Dermis blood vessel endothelial cell (primary cell): ENCODE data around the gene ERP29. TPM values are rescaled to one million over a fixed set of nuclear protein-coding genes. Genes with fewer than 3 reads are reported as not detected.
"Not testable (repeated sequence)": the region's sequence is repeated elsewhere in the genome, so short reads cannot be mapped to it uniquely, and the experiment has no call there.

Experiments used
- DNase-seq: peaks from one replicate; pipeline ENCODE4 v3.0.0; 2010
- total RNA-seq: library from RNA; depleted of rRNA; stranded (reverse); fragments of >200 nt; gene quantifications from 2 replicates; pipeline ENCODE4 v1.2.3, GENCODE V29; 2014

ERP29 gene
- total RNA-seq, 1 donor from 2014 or later = 92.7 TPM

DNA sequence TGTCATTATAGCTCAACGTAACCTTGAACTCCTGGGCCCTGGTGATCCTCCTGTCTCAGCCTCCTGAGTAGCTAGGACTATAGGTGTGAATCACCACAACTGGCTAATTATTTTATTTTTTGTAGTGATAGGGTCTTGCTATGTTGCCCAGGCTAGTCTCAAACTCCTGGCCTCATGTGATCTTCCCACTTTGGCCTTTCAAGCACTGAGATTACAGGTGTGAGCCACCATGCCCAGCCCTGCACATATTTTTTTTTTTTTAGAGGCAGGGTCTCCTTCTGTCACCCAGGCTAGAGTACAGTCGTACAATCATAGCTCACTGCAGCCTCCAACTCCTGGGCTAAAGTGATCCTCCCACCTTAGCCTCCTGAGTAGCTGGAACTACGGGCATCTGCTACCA lies 9.2 kb upstream of the ERP29 start:
- DNase-seq = no peak

DNA sequence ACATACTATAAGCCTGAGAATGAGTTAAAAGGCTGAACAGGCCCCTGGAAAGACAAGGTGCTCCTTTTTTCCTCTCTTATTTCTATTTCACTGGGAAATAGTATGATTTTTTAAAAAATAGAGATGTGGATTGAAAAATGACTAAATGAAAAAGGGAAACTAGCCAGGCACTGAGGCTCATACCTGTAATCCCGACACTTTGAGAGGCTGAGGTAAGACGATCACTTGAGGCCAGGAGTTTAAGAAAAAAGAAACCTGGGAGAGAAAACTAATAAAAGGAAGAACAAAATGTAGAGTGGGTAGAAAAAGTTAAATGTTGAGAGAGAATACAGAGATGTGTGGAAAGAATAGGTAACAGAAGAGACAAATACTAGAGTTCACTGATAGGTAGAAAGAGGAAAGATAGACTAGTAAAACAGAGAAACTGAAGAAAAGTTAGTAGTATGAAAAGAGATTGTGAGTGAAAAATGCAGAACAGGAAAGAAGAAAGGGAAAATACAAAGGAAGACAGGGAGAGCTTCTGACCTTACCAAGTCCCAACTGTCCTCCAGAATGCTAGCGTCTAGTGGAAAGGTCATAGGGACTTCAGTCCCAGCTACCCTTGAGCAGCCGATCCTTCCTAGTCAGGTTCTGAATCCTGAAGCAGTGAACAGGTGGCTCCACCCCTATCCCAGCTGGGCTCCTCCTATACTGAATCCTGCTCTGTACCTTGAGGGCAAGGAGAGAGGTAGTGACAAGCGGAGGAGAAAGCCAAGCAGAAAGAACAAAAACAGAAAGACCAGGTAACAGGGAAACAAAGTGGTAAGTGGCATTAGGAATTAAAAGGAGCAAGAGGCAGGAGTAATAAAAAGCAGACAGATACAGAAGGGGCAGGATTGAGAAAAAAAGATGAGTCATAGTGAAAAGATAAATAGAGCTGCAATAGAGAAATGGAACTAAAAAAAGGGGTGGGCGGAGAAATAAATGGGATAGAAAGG lies 7.5 kb upstream of the ERP29 start:
- DNase-seq = no peak

DNA sequence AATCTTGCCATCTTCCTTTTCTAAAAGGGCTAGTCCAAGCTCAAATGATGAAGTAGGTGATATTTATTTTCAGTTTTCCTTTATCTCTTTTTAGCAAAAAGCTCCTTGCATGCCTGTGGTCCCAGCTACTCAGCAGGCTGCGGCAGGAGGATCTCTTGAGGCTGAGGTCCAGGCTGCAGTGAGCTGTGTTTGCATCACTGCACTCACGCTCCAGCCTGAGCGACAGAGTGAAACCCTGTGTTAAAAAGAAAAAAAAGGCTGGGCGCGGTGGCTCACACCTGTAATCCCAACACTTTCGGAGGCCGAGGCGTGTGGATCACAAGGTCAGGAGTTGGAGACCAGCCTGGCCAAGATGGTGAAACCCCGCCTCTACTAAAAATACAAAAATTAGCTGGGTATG lies 5.3 kb upstream of the ERP29 start:
- no peak for DNase-seq

DNA sequence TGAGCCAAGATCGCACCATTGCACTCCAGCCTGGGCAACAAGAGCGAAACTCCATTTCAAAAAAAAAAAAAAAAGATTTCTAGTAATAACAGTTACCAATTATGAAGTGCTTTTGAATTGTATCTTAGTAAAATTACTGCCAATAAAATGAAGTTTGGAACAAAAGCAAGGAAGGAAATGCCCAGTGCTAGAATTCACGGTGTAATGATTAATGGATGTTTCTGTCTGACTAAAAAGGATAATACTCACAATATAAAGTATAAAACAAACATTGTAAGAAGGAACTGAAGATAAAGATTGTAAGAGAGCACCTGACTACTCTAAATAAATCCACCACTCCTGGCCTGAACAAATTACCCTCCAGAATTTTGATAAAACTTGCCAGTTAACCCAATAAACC lies 4.3 kb upstream of the ERP29 start:
- peak; percentile 54 for DNase-seq

DNA sequence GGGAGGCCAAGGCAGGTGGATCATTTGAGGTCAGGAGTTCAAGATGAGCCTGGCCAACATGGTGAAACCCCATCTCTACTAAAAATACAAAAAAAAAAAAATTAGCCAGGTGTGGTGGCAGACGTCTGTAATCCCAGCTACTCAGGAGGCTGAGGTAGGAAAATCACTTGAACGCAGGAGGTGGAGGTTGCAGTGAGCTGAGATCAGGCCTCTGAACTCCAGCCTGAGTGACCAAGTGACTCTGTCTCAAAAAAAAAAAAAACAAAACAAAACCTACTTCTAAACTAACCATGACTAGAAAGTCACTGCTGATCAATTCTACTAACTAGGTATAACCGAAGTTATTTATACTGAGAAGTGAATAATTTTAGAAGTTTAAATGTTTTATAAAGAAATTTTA lies 3.6 kb upstream of the ERP29 start:
- not testable (repeated sequence) for DNase-seq

DNA sequence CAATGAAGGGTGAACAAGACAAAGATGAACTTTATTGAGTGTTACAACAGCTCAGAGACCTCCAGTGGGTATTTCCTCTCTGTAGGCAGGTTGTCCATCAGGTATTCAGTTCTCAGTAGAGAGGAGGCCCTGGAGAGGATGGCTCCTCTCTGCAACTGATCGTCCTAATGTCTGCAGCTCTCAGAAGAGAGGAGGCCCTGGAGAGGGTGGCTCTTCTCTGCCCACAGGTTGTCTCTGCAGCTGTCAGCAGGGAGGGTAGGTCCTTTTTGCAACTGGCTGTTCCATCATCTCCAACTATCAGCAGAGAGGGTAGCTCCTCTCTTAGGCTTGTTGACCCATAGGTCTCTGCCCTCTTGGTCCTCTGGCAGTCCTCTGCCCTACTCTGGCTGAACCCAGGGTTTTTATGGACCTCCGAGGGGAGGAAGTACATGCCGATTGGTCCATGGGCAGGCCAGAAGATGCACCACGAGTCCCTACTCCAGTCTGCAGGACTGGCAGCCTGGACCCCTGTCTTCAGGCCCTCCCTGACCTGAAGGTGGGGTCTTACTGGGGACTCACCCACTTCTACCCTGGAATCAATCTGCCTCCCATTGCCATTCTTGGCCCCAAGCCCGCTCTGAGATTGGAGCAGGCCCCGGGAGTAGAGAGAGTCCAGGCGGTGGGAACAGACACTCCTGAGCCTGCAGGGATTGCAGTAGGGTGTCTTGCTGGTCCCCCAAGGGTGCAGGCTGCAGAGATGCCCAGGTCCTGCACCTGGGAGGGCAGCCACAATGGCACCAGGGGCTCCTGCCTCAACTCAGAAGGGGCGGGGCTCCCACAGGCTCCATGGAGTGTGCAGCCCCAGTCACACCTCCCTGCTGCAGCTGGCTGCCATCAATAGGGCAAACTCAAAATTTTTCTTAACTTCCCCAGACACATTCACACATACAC lies 2.5 kb upstream of the ERP29 start:
- DNase-seq = no peak

DNA sequence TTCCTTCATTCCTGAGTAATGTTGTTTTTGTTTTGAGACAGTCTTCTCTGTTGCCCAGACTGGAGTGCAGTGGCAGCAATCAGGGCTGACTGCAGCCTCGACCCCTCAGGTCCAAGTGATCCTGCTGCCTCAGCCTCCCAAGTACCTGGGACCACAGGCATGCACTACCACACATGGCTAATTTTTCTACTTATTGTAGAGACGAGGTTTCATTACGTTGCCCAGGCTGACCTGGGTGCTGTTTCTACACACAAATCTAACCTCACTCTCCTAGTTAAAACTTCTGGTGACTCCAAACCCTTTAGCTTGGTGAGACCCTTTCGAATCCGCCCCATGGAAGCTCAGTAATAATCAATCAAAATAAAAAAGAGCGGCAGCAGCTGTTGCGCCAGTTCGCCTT lies 1.5 kb upstream of the ERP29 start:
- no peak for DNase-seq

DNA sequence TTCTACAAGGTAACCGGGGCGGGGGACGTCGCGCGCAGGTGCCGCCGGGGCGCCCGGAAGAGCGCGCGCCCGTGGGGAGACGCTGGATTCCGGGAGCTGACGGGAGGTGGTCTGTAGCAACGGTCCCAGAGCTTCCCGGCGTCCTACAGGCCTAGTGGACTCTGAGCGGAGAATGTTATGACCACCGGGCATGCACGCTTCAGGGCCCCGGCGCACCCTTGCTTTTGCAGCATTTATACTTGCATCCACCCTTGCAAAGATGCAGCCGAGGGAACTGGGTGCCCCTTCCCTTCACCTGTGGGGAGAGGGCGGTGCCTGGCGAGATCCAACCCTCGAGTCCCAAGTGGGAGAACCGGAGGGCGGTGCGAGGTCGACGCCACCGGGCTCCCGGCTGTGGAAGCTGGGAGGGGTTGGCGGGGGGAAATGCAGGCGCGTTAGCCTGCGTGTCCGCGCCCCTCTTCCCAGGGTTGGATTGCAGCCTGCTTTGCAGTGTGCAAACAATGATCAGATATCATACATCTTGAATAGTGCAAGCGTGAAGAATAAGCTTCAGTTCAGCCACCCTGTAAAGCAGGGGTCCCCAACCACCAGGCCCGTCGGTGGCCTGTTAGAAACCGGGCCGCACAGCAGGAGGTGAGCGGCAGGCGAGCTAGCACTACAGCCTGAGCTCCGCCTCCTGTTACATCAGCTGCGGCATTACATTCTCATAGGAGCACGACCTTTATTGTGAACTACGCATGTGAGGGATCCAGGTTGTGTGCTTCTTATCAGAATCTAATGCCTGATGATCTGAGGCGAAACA lies 576 bp downstream of the ERP29 start:
- peak; percentile 90 for DNase-seq

DNA sequence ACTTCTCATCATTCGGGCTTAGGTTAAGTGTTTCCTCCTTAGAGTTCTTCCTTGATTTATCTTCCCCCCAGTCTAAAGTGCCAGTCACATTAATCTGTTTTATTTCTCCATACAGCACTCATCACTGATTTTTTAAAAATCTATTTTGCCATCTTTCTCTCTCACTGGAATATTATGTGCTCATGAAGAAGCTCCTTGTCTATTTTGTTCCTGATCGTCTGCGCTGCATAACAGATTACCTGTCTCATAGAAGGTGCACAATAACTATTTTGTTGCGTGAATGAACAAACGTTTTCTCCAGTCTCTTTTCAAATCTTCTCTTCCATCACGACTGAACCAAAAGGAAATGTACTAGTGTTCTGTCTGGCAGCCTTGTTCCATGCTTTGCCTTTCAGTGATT lies 2.7 kb downstream of the ERP29 start:
- no peak for DNase-seq

DNA sequence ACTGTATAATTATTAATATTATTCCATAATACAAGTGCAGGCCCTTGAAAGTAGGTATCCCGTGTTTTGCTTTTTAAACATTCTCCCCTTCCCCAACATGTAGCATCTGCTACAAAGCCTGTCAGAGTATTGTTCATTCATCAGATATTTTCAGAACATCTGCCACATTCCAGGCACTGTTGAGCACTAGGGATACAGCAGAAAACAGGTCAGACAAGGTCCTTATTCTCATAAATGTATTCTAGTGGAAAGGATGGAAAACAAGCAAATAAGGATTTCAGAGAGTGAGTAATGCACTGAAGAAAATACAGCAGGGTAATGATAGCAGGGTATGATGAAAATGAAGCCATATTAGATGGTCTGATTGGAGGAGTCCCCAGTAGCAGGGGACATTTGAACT lies 3.8 kb downstream of the ERP29 start:
- DNase-seq = no peak

DNA sequence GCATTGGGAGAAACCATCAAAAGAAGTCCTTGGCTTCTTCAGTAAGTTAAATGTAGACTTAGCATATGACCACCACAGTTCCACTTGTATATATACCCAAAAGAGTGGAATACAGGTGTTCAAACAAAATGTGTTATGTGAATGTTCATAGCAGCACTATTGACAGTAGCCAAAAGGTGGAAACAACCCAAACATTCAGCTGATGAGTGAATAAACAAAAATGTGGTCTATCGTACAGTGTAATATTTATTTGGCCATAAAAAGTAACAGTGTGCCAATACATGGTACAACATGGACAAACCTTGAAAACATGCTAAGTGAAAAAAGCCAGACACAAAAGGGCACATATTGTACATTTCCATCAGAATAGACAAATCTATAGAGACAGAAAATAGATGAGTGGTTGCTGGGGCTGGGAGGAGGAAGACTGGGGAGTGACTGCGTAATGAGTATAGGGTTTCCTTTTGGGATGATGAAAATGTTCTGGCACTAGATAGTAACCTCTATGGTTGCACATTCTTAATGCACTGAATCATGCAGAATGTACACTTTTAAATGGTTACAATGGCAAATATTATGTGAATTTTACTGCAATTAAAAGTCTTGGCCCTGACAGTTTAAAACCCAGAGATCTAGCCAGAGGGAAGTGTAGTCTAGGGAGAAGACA lies 5.5 kb downstream of the ERP29 start:
- DNase-seq = peak; percentile 30

DNA sequence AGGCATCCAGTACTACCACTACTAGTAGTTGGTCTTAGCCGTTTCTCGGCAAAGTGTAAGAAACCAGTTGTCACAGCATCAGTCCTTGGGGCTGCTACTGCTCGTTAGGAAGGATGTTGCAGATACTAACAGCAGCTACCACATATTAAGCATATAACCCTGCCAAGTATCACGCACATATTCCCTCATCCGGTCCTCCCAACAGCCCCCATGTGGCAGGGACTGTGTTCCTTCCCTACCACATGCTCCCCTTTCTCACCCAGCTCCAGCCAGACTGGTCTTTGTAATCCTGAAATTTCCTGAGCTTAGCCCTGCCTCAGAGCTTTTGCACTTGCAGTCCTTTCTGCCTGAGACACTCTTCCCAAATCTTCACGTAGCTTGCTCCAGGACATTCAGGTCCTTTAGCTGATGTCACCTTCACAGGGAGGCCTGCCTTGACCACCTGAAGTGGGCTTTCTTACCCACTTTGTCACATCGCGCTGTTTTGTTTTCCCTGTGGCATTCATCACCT lies 7.8 kb downstream of the ERP29 start:
- DNase-seq = no peak

DNA sequence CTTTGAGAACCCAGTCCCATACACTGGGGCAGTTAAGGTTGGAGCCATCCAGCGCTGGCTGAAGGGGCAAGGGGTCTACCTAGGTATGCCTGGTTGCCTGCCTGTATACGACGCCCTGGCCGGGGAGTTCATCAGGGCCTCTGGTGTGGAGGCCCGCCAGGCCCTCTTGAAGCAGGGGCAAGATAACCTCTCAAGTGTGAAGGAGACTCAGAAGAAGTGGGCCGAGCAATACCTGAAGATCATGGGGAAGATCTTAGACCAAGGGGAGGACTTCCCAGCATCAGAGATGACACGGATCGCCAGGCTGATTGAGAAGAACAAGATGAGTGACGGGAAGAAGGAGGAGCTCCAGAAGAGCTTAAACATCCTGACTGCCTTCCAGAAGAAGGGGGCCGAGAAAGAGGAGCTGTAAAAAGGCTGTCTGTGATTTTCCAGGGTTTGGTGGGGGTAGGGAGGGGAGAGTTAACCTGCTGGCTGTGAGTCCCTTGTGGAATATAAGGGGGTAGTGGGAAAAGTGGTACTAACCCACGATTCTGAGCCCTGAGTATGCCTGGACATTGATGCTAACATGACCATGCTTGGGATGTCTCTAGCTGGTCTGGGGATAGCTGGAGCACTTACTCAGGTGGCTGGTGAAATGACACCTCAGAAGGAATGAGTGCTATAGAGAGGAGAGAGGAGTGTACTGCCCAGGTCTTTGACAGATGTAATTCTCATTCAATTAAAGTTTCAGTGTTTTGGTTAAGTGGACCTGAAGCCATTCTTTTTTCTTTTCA lies 9.2 kb downstream of the ERP29 start:
- no peak for DNase-seq

DNA sequence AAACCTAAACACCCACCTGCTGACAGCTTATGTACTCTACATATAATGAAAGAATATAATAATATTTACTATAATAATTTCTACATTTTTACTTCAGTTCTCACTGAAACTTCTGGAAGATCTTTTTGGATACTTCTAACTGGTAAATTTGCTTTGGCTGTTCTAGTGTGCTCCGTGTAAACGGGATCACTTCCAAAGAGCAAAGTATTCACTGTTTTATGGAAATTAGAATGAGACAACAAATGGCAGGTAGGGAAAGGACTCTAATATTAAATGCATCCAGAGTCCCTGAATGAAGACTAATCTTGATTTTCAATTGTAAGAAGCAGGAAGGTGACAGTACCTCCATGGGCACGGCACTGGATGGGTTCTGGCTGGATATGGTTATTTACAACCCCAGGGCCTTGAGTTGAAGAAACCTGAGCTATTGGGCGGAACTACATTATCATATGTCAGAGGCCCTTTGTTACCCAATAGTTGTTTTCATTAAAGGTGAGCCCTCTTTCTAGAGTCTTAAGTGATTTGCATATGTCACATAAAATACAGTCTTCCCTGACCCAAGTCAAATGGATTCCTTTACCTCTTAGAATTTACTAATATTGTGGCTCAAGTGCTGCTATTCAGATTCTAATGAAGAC lies 10.7 kb downstream of the ERP29 start:
- DNase-seq = no peak

DNA sequence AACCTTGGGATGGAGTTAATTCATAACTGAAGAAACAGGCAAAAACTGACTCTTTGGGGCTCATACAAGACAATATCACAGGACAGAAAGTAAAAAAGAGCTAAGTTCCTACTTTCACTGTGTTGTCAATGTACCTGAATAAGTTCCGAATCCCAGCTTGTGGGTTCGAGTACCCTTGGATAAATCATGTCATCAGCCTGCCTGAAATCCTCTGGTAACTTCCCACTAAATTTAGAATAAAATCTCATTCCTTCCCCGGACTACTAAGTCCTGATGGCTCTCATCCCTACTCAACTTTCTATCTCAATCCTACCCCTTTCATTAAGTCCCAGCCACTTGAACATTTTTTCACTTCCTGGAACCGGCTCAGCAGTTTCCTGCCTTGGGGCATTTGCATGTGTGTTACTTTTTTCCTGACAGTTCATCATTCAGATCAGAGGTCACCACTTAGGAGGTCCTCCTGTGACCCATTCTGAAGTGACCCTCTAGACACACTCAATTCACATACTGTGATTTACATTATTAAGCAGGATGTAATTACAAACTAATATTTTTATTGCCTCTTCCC lies 12.7 kb downstream of the ERP29 start:
- DNase-seq = peak; percentile 48

DNA sequence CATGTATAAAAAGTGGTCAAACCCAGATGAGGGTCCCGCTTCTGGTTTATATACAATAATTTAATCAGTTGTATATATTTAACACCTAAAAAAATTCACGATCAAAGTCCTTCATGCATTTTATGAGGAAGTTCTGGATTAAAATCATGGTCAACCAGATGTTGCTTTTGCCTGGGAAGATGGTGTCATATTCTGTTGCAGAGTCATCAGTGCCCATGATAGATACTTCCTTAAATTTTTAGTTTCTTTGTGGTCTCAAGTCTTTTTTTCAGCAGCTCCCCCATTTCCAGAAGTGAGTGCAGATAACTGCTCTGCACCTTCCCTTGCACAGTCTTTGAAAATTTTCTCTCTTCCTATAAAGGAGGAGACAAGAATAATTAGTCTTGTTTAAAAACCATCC lies 16.1 kb downstream of the ERP29 start:
- DNase-seq = no peak

DNA sequence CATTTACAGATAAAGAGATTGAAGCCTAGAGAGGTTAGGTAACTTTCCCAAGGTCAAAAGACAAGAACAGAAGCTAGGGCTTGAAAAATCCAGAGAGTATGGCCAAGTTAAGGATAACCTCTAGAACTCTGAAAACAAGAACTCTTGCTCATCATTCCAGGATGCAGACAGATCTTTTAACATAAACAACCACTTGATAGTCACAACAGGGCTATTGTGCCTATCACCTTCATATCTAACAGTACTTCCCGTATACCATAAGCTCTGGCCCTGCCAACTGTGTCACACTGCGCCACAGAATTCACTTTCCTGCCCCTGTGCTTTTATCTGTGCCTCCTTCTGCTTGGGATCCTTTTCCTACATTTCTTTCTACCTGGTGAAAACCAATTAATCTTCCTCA lies 18.2 kb downstream of the ERP29 start:
- peak; percentile 31 for DNase-seq

DNA sequence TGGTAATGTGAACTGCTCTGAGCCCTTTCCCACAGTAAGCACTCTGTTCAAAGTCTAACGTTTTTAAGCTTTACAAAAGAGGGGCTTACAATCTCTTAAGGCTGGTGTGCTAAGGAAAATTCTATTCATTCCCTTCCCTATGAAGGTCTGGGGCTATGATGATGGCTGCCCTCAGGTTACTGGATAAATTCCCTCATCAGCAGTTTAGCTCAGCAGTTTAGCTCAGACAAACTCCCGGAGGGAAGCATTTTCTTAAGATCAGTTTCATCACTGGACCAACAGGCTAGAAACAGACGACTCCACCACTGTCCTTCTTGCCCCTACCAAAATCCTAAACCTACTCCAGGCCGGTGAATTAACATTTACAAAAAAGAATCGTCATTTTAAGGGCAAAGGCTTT lies 19.1 kb downstream of the ERP29 start:
- no peak for DNase-seq

DNA sequence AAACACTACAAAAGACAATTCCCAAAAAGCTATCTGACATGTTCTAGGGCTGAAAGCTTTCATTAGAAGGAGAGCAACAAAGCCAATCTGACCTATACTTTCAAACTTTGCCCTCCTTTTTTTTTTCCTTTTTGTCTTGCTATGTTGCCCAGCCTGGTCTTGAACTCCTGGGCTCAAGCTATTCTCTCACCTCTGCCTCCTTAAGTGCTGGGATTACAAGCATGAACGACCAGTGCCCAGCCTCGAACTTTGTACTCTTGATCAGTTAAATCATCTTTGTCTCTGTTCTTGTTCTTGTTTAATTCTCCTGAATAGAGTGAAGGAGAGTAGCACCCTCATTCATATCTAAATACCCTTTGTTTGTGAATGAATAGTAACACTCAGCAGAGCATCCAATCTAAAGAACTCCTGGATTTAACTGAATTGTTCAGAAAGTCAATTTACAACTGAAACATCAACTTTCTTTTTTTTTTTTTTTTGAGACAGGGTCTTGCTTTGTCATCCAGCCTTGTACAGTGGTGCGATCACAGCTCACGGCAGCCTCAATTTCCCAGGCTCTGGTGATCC lies 22.1 kb downstream of the ERP29 start:
- DNase-seq = no peak

DNA sequence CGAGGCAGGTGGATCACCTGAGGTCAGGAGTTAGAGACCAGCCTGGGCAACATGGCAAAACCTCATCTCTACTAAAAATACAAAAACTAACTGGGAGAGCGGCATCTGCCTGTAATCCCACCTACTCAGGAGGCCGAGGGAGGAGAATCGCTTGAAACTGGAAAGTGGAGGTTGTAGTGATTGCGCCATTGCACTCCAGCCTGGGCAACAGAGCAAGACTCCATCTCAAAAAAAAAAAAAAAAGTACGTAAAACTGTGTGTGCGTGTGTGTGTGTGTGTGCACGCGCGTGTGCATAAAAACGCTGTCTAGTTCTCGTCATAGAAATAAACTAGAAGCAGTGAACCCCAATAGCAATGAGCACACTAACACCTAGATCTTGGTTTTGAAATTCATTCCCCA lies 23.4 kb downstream of the ERP29 start:
- DNase-seq = not testable (repeated sequence)
